ENCODE measurements around the gene PLEKHN1.
A peak's percentile ranks its signal among the peaks of the same experiment; 100 is the strongest.

Gene PLEKHN1

DNA sequence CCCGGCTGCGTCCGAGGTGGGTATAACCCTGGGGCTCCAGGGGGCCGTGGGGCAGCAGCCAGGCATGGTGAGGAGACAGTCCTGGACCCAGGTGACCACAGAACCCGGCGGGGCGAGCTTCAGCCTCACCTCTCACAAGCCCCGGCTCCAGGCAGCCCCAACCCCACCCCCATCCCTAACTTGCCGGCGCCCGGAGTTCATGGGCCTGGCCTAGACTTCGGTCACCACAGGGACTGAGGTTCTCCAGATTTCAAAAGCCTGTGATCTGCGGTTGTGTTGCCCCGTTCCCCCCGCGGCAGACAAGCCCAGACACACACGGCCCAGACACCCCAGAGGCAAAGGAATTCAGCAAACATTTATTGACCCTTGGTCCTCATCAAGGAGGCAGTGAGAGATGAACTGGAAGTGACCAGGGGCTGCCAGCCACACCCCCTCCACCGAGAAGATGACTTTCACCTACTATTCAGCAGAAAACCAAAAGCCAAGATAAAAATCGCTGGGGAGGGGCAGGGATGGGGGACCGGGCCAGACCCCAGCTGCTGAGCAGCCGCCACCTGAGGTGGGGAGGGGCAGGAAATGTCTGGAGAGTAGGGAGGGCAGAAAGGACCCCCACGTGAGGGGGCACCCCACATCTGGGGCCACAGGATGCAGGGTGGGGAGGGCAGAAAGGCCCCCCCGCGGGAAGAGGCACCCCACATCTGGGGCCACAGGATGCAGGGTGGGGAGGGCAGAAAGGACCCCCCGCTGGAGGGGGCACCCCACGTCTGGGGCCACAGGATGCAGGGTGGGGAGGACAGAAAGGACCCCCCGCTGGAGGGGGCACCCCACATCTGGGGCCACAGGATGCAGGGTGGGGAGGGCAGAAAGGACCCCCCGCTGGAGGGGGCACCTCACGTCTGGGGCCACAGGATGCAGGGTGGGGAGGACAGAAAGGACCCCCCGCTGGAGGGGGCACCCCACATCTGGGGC, 29.7 kb downstream of the PLEKHN1 start:
- TF ChIP-seq, protein P1, sequence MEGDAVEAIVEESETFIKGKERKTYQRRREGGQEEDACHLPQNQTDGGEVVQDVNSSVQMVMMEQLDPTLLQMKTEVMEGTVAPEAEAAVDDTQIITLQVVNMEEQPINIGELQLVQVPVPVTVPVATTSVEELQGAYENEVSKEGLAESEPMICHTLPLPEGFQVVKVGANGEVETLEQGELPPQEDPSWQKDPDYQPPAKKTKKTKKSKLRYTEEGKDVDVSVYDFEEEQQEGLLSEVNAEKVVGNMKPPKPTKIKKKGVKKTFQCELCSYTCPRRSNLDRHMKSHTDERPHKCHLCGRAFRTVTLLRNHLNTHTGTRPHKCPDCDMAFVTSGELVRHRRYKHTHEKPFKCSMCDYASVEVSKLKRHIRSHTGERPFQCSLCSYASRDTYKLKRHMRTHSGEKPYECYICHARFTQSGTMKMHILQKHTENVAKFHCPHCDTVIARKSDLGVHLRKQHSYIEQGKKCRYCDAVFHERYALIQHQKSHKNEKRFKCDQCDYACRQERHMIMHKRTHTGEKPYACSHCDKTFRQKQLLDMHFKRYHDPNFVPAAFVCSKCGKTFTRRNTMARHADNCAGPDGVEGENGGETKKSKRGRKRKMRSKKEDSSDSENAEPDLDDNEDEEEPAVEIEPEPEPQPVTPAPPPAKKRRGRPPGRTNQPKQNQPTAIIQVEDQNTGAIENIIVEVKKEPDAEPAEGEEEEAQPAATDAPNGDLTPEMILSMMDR (IDR thresholded peaks at IDR 0.05; ENCODE audit: control insufficient read depth, insufficient read depth, low read depth, low read length, missing control alignments): no peak
- DNase-seq (ENCODE audit: low read depth): no peak
- no peak overlapping the region for H3K4me3 ChIP-seq (ENCODE audit: control insufficient read depth, low read depth, low read length)

GRCh38 chr1:996851-997712, 30.8 kb downstream of the PLEKHN1 start:
- H3K4me3 ChIP-seq (ENCODE audit: control insufficient read depth, low read depth, low read length): no peak overlapping the region
- TF ChIP-seq, protein P1 (IDR thresholded peaks at IDR 0.05; ENCODE audit: control insufficient read depth, insufficient read depth, low read depth, low read length, missing control alignments): no peak
- DNase-seq (ENCODE audit: low read depth): no peak

DNA sequence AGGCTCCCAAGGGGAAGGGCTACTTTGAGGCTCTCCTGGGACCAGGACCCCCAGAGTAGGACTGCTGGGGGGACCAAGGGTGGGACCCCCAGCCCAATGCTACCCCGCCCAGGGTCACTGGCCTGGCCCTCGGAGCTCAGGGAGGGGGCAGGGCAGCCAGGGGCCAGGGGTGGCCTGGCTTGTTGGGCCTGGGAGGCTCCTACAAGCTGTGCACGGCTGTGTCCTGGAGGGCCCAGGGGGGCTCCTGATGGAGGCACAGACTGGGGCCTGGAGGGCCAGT, 31.4 kb downstream of the PLEKHN1 start:
- no peak for DNase-seq (ENCODE audit: low read depth)

GRCh38 chr1:997993-998744, 31.9 kb downstream of the PLEKHN1 start:
- DNase-seq (ENCODE audit: low read depth): no peak
- no peak overlapping the region for H3K4me3 ChIP-seq (ENCODE audit: control insufficient read depth, low read depth, low read length)
- TF ChIP-seq, protein P1 (IDR thresholded peaks at IDR 0.05; ENCODE audit: control insufficient read depth, insufficient read depth, low read depth, low read length, missing control alignments): no peak

More for the DNA sequence above, 31.4 kb downstream of the PLEKHN1 start:
- TF ChIP-seq, protein P1 (IDR thresholded peaks at IDR 0.05; ENCODE audit: control insufficient read depth, insufficient read depth, low read depth, low read length, missing control alignments): no peak
- no peak overlapping the region for H3K4me3 ChIP-seq (ENCODE audit: control insufficient read depth, low read depth, low read length)

DNA sequence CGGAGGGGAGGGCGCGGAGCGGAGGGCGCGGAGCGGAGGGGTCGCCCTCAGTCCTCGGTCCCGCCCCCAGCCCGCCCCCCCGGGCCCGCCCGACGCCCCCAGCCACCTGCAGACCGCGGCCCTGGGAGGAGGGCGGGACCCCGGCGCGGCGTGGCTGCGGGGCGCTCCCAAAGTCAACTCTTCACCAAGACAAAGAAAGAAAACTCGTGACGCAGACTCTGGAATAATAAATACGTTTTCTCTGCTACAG, 32.4 kb downstream of the PLEKHN1 start:
- TF ChIP-seq, protein P1 (IDR thresholded peaks at IDR 0.05; ENCODE audit: control insufficient read depth, insufficient read depth, low read depth, low read length, missing control alignments): no peak
- no peak for DNase-seq (ENCODE audit: low read depth)
- H3K4me3 ChIP-seq (ENCODE audit: control insufficient read depth, low read depth, low read length): peak overlapping the region; percentile 24

GRCh38 chr1:998995-999724, 32.9 kb downstream of the PLEKHN1 start:
- TF ChIP-seq, protein P1 (IDR thresholded peaks at IDR 0.05; ENCODE audit: control insufficient read depth, insufficient read depth, low read depth, low read length, missing control alignments): no peak
- peak overlapping the region; percentile 50 for H3K4me3 ChIP-seq (ENCODE audit: control insufficient read depth, low read depth, low read length)
- no peak for DNase-seq (ENCODE audit: low read depth)

Data from AG09309 (cell line).